Thoracic aorta (tissue), 2 donors: Measurements from ENCODE around the gene PML. TPM values are rescaled to one million over a fixed set of nuclear protein-coding genes. Genes with fewer than 3 reads are reported as not detected.

Source experiments
- ATAC-seq: fragments of 150-250 bp; one replicate; pipeline ENCODE4 v1.8.0; 2017; ENCODE audit warnings: low read depth; ENCODE audit not compliant: insufficient number of reproducible peaks, low FRiP score
- DNase-seq: peaks from one replicate; pipeline ENCODE4 v3.0.0-alpha.2; 2020; ENCODE audit warnings: low spot score
- H3K27ac ChIP-seq, 2 donors: fragments of 200-600 bp; sonication (generic); 1 replicate in 1 of 2; 2 replicates in 1 of 2; pipeline ENCODE4 v1.5.1; 2016; ENCODE audit warnings: mild to moderate bottlenecking in 2 of 2, moderate library complexity in 2 of 2
- H3K27me3 ChIP-seq: fragments of 200-600 bp; sonication (generic); replicated peaks from 2 replicates; pipeline ENCODE4 v1.6.0; 2016; ENCODE audit warnings: mild to moderate bottlenecking; ENCODE audit not compliant: insufficient read depth
- H3K36me3 ChIP-seq: fragments of 200-600 bp; sonication (generic); one replicate; pipeline ENCODE4 v1.5.1; 2016
- H3K4me1 ChIP-seq, 2 donors: fragments of 200-600 bp; sonication (generic); 1 replicate in 1 of 2; 2 replicates in 1 of 2; pipeline versions ENCODE4 v1.5.1 to v1.6.0; 2016; ENCODE audit warnings: low read depth in 2 of 2, mild to moderate bottlenecking in 1 of 2; ENCODE audit not compliant: control insufficient read depth in 1 of 2
- H3K4me3 ChIP-seq: fragments of 200-600 bp; sonication (generic); 2 replicates; pipeline ENCODE4 v1.5.1; 2016; ENCODE audit warnings: mild to moderate bottlenecking
- H3K9me3 ChIP-seq: fragments of 200-600 bp; sonication (generic); 2 replicates; pipeline ENCODE4 v1.5.1; 2016
- CTCF ChIP-seq: fragments of 200-600 bp; sonication (generic); IDR thresholded peaks from one replicate; pipeline ENCODE4 v1.5.1; 2019; ENCODE audit warnings: antibody characterized with exemption
- total RNA-seq, 2 donors: library from RNA; depleted of rRNA; stranded (reverse); fragments of >200 nt; gene quantifications; one replicate each; pipeline versions ENCODE4 v1.1.0 to v1.2.3, GENCODE V29; 2016

Gene PML
- total RNA-seq, 2 donors from 2014 or later: 77.2 to 138 TPM

GRCh38 chr15:74035121-74036017, 40.9 kb downstream of the PML start:
- no peaks in the 10 kb centered on the region for H3K9me3 ChIP-seq
- no peak overlapping the region for H3K4me3 ChIP-seq
- no peak for ATAC-seq
- H3K27me3 ChIP-seq: no peaks in the 10 kb centered on the region
- H3K4me1 ChIP-seq: peaks cover 15 to 17% of the 10 kb centered on the region in 2 donors
- no peak for DNase-seq
- no peak for TF ChIP-seq CTCF
- peaks cover 42% of the 10 kb centered on the region for H3K36me3 ChIP-seq
- no peak overlapping the region for H3K27ac ChIP-seq

- DNase-seq: no peak
- Histone ChIP-seq H3K27me3 (no peaks in the 10 kb centered on the region), H3K27ac (no peak overlapping the region), H3K4me3 (no peak overlapping the region), H3K36me3 (peaks cover 42% of the 10 kb centered on the region), H3K9me3 (no peaks in the 10 kb centered on the region), H3K4me1 (peaks cover 20 to 25% of the 10 kb centered on the region in 2 donors)
- no peak for ATAC-seq
- peak; percentile 37 for TF ChIP-seq CTCF
Observed at GRCh38 chr15:74036271-74037170, 42.0 kb downstream of the PML start.

- Histone ChIP-seq H3K36me3 (peaks cover 42% of the 10 kb centered on the region), H3K4me1 (peaks cover 20 to 25% of the 10 kb centered on the region in 2 donors), H3K9me3 (no peaks in the 10 kb centered on the region), H3K4me3 (no peak overlapping the region), H3K27ac (no peak overlapping the region), H3K27me3 (no peaks in the 10 kb centered on the region)
- DNase-seq: no peak
- TF ChIP-seq CTCF: no peak
- ATAC-seq: no peak
Observed at GRCh38 chr15:74037171-74038117, 42.9 kb downstream of the PML start.

- ATAC-seq: no peak
- no peak for TF ChIP-seq CTCF
- Histone ChIP-seq H3K36me3 (peaks cover 30% of the 10 kb centered on the region), H3K27ac (peak overlapping the region; percentile 31 to 80), H3K4me3 (no peak overlapping the region), H3K4me1 (peaks cover 20 to 25% of the 10 kb centered on the region in 2 donors), H3K9me3 (no peaks in the 10 kb centered on the region), H3K27me3 (no peaks in the 10 kb centered on the region)
- no peak for DNase-seq
Observed at GRCh38 chr15:74038707-74039655, 44.5 kb downstream of the PML start.
